WERI-Rb-1 (cell line): ENCODE data around the gene MFSD6.
"Not testable (repeated sequence)": the region's sequence is repeated elsewhere in the genome, so short reads cannot be mapped to it uniquely, and the experiment has no call there.

Experiments used
- DNase-seq: peaks from one replicate; pipeline ENCODE4 v3.0.0-alpha.2; 2020
- H3K27ac ChIP-seq: fragments of 250-450 bp; sonication (Bioruptor Pico); 2 replicates; pipeline ENCODE4 v1.5.1; 2020; ENCODE audit warnings: mild to moderate bottlenecking, moderate library complexity
- H3K27me3 ChIP-seq: fragments of 250-450 bp; sonication (Bioruptor Pico); 2 replicates; pipeline ENCODE4 v1.5.1; 2021; ENCODE audit warnings: mild to moderate bottlenecking, low read depth, moderate library complexity; ENCODE audit not compliant: insufficient read depth, severe bottlenecking
- H3K36me3 ChIP-seq: fragments of 250-450 bp; sonication (Bioruptor Pico); 2 replicates; pipeline ENCODE4 v1.5.1; 2020; ENCODE audit warnings: mild to moderate bottlenecking, moderate library complexity
- H3K4me3 ChIP-seq: 2 replicates; pipeline ENCODE4 v1.5.1; 2011; ENCODE audit warnings: low read depth, mild to moderate bottlenecking, control low read depth, low read length
- H3K9me3 ChIP-seq: fragments of 250-450 bp; sonication (Bioruptor Pico); 2 replicates; pipeline ENCODE4 v1.5.1; 2021; ENCODE audit warnings: mild to moderate bottlenecking, moderate library complexity; ENCODE audit not compliant: severe bottlenecking
- TF ChIP-seq, protein P1 (sequence below): IDR thresholded peaks from 2 replicates; pipeline ENCODE4 v1.5.1; 2011; ENCODE audit warnings: low read depth, mild to moderate bottlenecking, control low read depth, inconsistent platforms, low read length

The MFSD6 gene

DNA sequence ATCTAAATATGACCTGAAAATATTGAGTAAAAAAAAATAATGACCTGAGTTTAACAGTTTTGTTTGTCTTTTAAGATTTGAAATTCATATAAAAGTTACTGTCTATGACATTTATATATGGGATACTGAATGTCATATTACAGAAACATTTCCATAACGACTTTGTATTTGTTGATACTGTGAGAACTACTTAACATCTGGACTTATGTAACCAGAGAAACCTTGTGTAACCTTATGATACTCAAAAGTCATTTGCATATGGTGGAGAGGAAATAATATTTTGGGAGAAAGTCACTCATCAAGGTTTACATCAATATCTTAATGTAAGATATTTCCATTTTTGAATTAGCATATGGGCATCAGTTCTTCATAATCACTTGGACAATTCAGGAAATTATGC lies 12.6 kb downstream of the MFSD6 start:
- Histone ChIP-seq H3K4me3 (no peak overlapping the region), H3K36me3 (no peaks in the 10 kb centered on the region), H3K27ac (no peak overlapping the region), H3K27me3 (no peaks in the 10 kb centered on the region), H3K9me3 (no peaks in the 10 kb centered on the region)
- DNase-seq = no peak
- TF ChIP-seq, protein P1, sequence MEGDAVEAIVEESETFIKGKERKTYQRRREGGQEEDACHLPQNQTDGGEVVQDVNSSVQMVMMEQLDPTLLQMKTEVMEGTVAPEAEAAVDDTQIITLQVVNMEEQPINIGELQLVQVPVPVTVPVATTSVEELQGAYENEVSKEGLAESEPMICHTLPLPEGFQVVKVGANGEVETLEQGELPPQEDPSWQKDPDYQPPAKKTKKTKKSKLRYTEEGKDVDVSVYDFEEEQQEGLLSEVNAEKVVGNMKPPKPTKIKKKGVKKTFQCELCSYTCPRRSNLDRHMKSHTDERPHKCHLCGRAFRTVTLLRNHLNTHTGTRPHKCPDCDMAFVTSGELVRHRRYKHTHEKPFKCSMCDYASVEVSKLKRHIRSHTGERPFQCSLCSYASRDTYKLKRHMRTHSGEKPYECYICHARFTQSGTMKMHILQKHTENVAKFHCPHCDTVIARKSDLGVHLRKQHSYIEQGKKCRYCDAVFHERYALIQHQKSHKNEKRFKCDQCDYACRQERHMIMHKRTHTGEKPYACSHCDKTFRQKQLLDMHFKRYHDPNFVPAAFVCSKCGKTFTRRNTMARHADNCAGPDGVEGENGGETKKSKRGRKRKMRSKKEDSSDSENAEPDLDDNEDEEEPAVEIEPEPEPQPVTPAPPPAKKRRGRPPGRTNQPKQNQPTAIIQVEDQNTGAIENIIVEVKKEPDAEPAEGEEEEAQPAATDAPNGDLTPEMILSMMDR = no peak

DNA sequence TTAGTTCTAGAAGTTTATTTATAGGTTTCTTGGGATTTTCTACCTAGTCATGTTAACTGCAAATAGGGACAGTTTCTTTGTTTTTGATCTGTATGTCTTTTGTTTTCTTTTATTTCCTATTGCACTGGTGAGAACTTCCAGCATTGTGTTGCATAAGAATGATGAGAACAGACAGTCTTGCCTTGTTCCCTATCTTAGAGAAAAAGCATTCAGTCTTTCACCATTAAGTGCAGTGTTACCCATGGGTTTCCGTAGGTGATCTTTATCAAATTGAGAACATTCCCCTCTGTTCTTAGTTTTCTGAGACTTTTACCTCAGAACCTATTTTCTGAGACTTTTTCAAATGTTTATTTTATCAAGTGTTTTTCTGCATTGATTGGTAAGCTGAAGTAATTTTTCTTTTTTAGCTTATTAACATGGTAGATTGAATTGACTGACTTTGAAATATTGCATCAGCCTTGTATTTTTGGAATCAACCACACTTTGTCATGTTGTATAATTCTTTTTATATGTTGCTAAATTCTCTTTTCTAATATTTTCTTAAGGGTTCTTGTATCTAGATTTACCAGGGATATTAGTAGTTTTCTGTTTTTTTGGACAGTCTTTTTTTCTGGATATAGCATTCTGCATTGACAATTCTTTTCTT lies 17.2 kb downstream of the MFSD6 start:
- no peak for DNase-seq
- Histone ChIP-seq H3K27me3 (no peaks in the 10 kb centered on the region), H3K36me3 (no peaks in the 10 kb centered on the region), H3K9me3 (no peaks in the 10 kb centered on the region), H3K4me3 (no peak overlapping the region), H3K27ac (no peak overlapping the region)
- TF ChIP-seq, protein P1 = no peak

DNA sequence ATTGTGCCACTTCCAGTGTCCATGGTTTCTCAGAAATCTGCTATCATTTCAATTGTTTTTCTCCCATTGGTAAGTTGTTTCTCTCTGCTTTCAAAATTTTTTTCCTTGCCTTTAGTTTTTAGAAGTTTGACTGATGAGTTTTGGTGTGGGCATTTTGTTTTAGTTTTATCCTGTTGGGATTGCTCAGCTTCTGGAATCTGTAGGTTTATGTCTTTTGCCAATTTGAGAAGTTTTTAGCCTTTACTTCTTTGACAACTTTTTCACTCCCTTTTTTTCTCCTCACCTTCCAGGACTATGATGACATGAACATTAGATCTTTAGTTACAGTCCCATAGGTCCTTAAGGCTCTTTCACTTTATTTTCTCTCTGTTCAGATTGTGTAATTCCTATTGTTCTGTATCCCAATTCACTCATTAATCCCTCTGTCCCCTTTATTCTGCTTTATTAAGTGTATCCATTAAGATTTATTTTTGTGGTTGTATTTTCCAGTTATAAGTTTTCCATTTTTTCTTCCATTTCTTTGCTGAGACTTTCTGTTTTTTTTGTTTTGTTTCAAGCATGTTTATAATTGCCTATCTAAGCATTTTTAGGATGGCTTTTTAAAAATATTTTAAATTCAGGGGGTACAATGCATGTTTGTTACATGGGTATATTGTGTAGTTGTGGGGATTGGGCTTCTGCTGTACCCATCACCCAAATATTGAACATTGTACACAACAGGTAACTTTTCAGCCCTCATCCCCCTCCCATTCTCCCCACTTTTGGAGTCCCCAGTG lies 17.9 kb downstream of the MFSD6 start:
- Histone ChIP-seq H3K27me3 (no peaks in the 10 kb centered on the region), H3K4me3 (no peak overlapping the region), H3K9me3 (no peaks in the 10 kb centered on the region), H3K36me3 (no peaks in the 10 kb centered on the region), H3K27ac (no peak overlapping the region)
- TF ChIP-seq, protein P1 = no peak
- no peak for DNase-seq

DNA sequence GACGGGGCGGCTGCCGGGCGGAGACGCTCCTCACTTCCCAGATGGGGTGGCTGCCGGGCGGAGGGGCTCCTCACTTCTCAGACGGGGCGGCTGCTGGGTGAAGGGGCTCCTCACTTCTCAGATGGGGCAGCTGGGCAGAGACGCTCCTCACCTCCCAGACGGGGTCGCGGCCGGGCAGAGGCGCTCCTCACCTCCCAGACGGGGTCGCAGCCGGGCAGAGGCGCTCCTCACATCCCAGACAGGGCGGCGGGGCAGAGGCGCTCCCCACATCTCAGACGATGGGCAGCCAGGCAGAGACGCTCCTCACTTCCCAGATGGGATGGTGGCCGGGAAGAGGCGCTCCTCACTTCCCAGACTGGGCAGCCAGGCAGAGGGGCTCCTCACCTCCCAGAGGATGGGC lies 22.7 kb downstream of the MFSD6 start:
- DNase-seq, H3K27ac ChIP-seq, H3K9me3 ChIP-seq, H3K36me3 ChIP-seq, H3K4me3 ChIP-seq, H3K27me3 ChIP-seq: not testable (repeated sequence)

DNA sequence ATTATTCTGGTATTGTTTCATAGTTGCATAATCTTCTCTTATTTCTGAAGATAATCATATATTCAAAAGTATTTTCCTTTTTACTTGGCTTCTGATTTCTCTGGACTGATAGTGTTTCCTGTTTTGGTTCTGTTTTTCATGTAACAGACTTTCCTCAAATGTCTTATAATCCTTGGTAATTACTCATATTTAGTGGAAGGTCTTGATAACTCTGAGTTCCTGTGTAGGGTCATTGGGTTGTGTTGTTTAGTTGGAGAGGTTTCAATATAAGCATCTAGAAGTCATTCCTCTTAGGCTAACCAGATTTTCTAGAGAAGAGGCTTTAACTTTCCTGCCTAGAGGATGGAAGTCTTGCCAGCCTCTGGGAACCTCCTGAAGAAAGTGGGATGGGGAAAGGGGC lies 23.8 kb downstream of the MFSD6 start:
- DNase-seq = no peak
- Histone ChIP-seq H3K27me3 (no peaks in the 10 kb centered on the region), H3K36me3 (peaks cover 2% of the 10 kb centered on the region; the same call in 1 of the 2 replicates), H3K9me3 (no peaks in the 10 kb centered on the region), H3K27ac (no peak overlapping the region), H3K4me3 (no peak overlapping the region)
- TF ChIP-seq, protein P1 = no peak

DNA sequence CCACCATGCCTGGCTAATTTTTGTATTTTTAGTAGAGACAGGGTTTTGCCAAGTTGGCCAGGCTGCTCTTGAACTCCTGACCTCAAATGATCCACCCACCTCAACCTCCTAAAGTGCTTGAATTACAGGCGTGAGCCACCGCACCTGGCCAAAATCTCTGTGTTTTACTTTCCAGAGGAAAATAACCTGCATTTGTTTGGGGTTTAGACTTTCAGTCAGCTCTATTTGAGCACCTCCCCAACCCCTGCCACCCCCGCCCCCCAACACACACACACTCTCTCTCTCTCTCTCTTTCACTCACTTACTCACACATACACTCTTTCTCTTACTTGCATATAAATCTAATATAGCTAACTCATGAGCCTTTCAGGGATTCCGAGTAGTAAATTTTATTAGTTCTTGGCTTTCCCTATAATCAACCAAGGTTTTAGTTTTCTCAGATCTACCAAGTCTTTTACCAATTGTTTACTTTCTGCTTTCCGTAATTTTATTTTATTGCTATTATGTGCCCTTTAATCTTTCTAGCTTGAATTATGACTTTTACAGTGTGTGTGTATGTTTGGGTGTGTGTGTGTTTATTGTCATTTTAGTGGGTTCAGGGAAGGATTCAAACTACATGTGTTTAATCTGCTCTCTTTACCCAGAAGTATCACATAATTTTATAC lies 24.5 kb downstream of the MFSD6 start:
- Histone ChIP-seq H3K36me3 (peaks cover 4% of the 10 kb centered on the region; the same call in 1 of the 2 replicates), H3K27me3 (no peaks in the 10 kb centered on the region), H3K4me3 (no peak overlapping the region), H3K9me3 (no peaks in the 10 kb centered on the region), H3K27ac (no peak overlapping the region)
- TF ChIP-seq, protein P1 = no peak
- DNase-seq = no peak
